Suppressor macrophage treated with lipopolysaccharide for 4 hours (primary cell): ENCODE results near the gene EFR3B.
"Not testable (repeated sequence)": the region's sequence is repeated elsewhere in the genome, so short reads cannot be mapped to it uniquely, and the experiment has no call there.

Experiments used
- DNase-seq: peaks from one replicate; pipeline ENCODE4 v3.0.0-alpha.2; 2020

The EFR3B gene

GRCh38 chr2:25159949-25160348, 118.1 kb downstream of the EFR3B start:
- no peak for DNase-seq

- no peak for DNase-seq
Measured at GRCh38 chr2:25160376-25160775, 118.5 kb downstream of the EFR3B start.

GRCh38 chr2:25161055-25161781, 119.3 kb downstream of the EFR3B start:
- peak; percentile 20 for DNase-seq

- DNase-seq = not testable (repeated sequence)
Measured at GRCh38 chr2:25162061-25162460, 120.2 kb downstream of the EFR3B start.

GRCh38 chr2:25164561-25164960, 122.7 kb downstream of the EFR3B start:
- DNase-seq = no peak

- peak; percentile 74 for DNase-seq
Measured at GRCh38 chr2:25165992-25166875, 124.4 kb downstream of the EFR3B start.

GRCh38 chr2:25168256-25169072, 126.6 kb downstream of the EFR3B start, which contains the start of gene POMC:
POMC (minus strand) TSS chr2:25168580; CDS start chr2:25164772, 3,808 bp downstream.
- peak; percentile 35 for DNase-seq

GRCh38 chr2:25169073-25169470, 127.2 kb downstream of the EFR3B start:
- no peak for DNase-seq

GRCh38 chr2:25170888-25171287, 129.0 kb downstream of the EFR3B start:
- DNase-seq = no peak

GRCh38 chr2:25173719-25174118, 131.8 kb downstream of the EFR3B start:
- no peak for DNase-seq

- DNase-seq = no peak
Measured at GRCh38 chr2:25174192-25174861, 132.5 kb downstream of the EFR3B start.

- DNase-seq = peak; percentile 58
Measured at GRCh38 chr2:25176138-25176537, 134.3 kb downstream of the EFR3B start.

- DNase-seq = no peak
Measured at GRCh38 chr2:25176541-25177181, 134.8 kb downstream of the EFR3B start.

GRCh38 chr2:25177211-25177611, 135.3 kb downstream of the EFR3B start:
- no peak for DNase-seq

GRCh38 chr2:25178976-25179375, 137.1 kb downstream of the EFR3B start:
- no peak for DNase-seq

- DNase-seq = no peak
Measured at GRCh38 chr2:25184254-25184653, 142.4 kb downstream of the EFR3B start.

- DNase-seq = no peak
Measured at GRCh38 chr2:25187729-25188350, 146.0 kb downstream of the EFR3B start.

GRCh38 chr2:25188405-25188804, 146.5 kb downstream of the EFR3B start:
- no peak for DNase-seq

GRCh38 chr2:25190536-25190935, 148.7 kb downstream of the EFR3B start:
- no peak for DNase-seq

- no peak for DNase-seq
Measured at GRCh38 chr2:25194576-25195122, 152.8 kb downstream of the EFR3B start.
